Measurements from ENCODE around the gene FBXL16. TPM values are rescaled to one million over a fixed set of nuclear protein-coding genes. Genes with fewer than 3 reads are reported as not detected.
"Not testable (repeated sequence)": the region's sequence is repeated elsewhere in the genome, so short reads cannot be mapped to it uniquely, and the experiment has no call there.

The FBXL16 gene
- polyA plus RNA-seq (ENCODE audit: low read depth in 6 of 6) = 1 to 10 TPM in 1 of 6 donors, under 1 TPM in 4, not detected in 1; 0.23 to 7.9 (median 0.56) TPM

GRCh38 chr16:705431-706188 lies at the start of gene FBXL16:
TSS of gene FBXL16 (minus strand) at chr16:705801. CDS start at chr16:697405, 8,396 bp downstream.
- H3K4me3 Mint-ChIP-seq = peak within 1 kb of the TSS in 3 of 8 donors; percentile 35 to 60 (median 57)
- no peaks in the 10 kb centered on the region for H3K36me3 Mint-ChIP-seq
- H3K9me3 Mint-ChIP-seq = peaks cover 0 to 2% (median 0%) of the 10 kb centered on the region in 7 donors
- peaks cover 4 to 7% (median 7%) of the 10 kb centered on the region in 3 donors for H3K4me1 Mint-ChIP-seq
- H3K27ac Mint-ChIP-seq = peak within 1 kb of the TSS in 1 of 6 donors; percentile 36
- peak in 1 of 2 donors; percentile 14 for ATAC-seq (ENCODE audit: low read depth in 2 of 2)
- H3K27me3 Mint-ChIP-seq = peaks cover 33 to 80% (median 40%) of the 10 kb centered on the region in 3 donors
- no peak for DNase-seq

GRCh38 chr16:754656-755055 lies 49.1 kb upstream of the FBXL16 start:
- Mint-ChIP-seq H3K36me3 (no peaks in the 10 kb centered on the region), H3K27ac (peak overlapping the region in 1 of 6 donors; percentile 20), H3K27me3 (peaks cover 6 to 18% (median 8%) of the 10 kb centered on the region in 3 donors), H3K4me3 (no peak overlapping the region), H3K9me3 (peaks cover 0 to 5% (median 0%) of the 10 kb centered on the region in 7 donors), H3K4me1 (peaks cover 0 to 6% (median 4%) of the 10 kb centered on the region in 3 donors)
- peak; percentile 65 to 79 for ATAC-seq (ENCODE audit: low read depth in 2 of 2)
- DNase-seq = no peak

- DNase-seq; ATAC-seq (ENCODE audit: low read depth in 2 of 2); H3K4me3 Mint-ChIP-seq; H3K36me3 Mint-ChIP-seq; H3K9me3 Mint-ChIP-seq; H3K4me1 Mint-ChIP-seq; H3K27ac Mint-ChIP-seq: not testable (repeated sequence)
- peaks cover 6 to 18% (median 8%) of the 10 kb centered on the region in 3 donors for H3K27me3 Mint-ChIP-seq
Measured at GRCh38 chr16:754121-754607, 48.6 kb upstream of the FBXL16 start.

- H3K4me3 Mint-ChIP-seq = no peak overlapping the region
- H3K27me3 Mint-ChIP-seq = peaks cover 0 to 12% (median 0%) of the 10 kb centered on the region in 3 donors
- H3K9me3 Mint-ChIP-seq = peaks cover 0 to 3% (median 0%) of the 10 kb centered on the region in 7 donors
- H3K4me1 Mint-ChIP-seq = peaks cover 0 to 4% (median 3%) of the 10 kb centered on the region in 3 donors
- no peak for DNase-seq
- H3K36me3 Mint-ChIP-seq = no peaks in the 10 kb centered on the region
- H3K27ac Mint-ChIP-seq = no peak overlapping the region
- no peak for ATAC-seq (ENCODE audit: low read depth in 2 of 2)
Measured at GRCh38 chr16:752007-752312, 46.4 kb upstream of the FBXL16 start.

DNA sequence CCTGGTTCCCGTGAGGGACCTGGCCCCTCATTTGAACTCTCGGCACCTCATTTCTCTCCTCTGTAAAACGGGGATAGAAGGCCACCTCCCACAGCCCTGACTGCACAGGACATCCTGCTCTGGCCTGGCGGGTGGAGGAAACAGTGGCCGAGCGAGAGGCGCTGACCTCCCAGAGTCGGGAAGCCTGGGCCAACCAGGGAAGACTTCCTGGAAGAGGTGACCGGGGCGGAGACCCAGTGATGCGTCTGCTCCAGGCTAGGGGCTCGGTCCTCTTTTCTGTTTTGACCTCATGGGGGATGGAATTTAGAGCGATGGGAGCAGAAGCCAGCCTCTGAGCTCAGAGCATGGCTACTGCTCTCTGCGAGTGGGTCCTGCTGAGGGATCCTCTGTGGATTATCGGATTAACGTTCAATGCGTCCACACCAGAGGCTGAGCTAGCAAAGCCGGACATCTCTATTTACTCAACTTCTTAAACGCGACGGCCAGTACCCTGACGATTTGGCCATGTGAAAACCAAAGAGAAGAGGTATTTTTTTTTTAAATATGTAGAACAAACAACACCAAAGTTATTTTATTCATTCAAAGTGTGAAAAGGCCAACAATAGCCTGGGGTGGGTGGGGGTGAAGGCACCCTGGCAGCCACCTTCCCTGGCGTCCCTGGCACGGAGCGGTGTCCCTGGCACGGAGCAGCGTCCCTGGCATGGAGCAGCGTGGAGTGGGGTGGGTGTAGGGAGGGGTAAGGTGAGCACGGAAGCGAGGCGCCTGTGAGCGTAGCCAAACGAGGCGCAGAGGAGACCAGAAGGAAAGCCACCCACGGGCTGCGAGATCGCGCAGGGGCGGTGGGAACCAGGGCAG lies 45.8 kb upstream of the FBXL16 start:
- Mint-ChIP-seq H3K9me3 (peaks cover 0 to 1% (median 0%) of the 10 kb centered on the region in 7 donors), H3K27ac (peak overlapping the region in 1 of 6 donors; percentile 85), H3K4me3 (no peak overlapping the region), H3K36me3 (no peaks in the 10 kb centered on the region), H3K27me3 (peaks cover 0 to 7% (median 0%) of the 10 kb centered on the region in 3 donors), H3K4me1 (peaks cover 0 to 4% (median 3%) of the 10 kb centered on the region in 3 donors)
- ATAC-seq (ENCODE audit: low read depth in 2 of 2) (no peak), DNase-seq (no peak)

- no peaks in the 10 kb centered on the region for H3K9me3 Mint-ChIP-seq
Measured at GRCh38 chr16:750485-750884, 44.9 kb upstream of the FBXL16 start.

GRCh38 chr16:749010-749409 lies 43.4 kb upstream of the FBXL16 start:
- no peaks in the 10 kb centered on the region for H3K36me3 Mint-ChIP-seq
- ATAC-seq (ENCODE audit: low read depth in 2 of 2) (no peak), DNase-seq (no peak)
- peaks cover 0 to 4% (median 0%) of the 10 kb centered on the region in 3 donors for H3K27me3 Mint-ChIP-seq
- no peaks in the 10 kb centered on the region for H3K9me3 Mint-ChIP-seq
- H3K27ac Mint-ChIP-seq = no peak overlapping the region
- no peaks in the 10 kb centered on the region for H3K4me1 Mint-ChIP-seq
- H3K4me3 Mint-ChIP-seq = no peak overlapping the region

More at GRCh38 chr16:750485-750884, 44.9 kb upstream of the FBXL16 start:
- peaks cover 0 to 4% (median 0%) of the 10 kb centered on the region in 3 donors for H3K4me1 Mint-ChIP-seq
- peaks cover 0 to 4% (median 0%) of the 10 kb centered on the region in 3 donors for H3K27me3 Mint-ChIP-seq
- H3K4me3 Mint-ChIP-seq = no peak overlapping the region
- DNase-seq (no peak), ATAC-seq (ENCODE audit: low read depth in 2 of 2) (no peak)
- H3K36me3 Mint-ChIP-seq = no peaks in the 10 kb centered on the region
- H3K27ac Mint-ChIP-seq = no peak overlapping the region

GRCh38 chr16:747978-748746 lies 42.6 kb upstream of the FBXL16 start:
- Mint-ChIP-seq H3K36me3 (no peaks in the 10 kb centered on the region), H3K27me3 (peaks cover 0 to 3% (median 0%) of the 10 kb centered on the region in 3 donors), H3K9me3 (no peaks in the 10 kb centered on the region), H3K27ac (no peak overlapping the region), H3K4me3 (no peak overlapping the region), H3K4me1 (no peaks in the 10 kb centered on the region)
- no peak for ATAC-seq (ENCODE audit: low read depth in 2 of 2)
- no peak for DNase-seq

- no peak for DNase-seq
- Mint-ChIP-seq H3K27me3 (no peaks in the 10 kb centered on the region), H3K36me3 (no peaks in the 10 kb centered on the region), H3K4me3 (peak overlapping the region in 1 of 8 donors; percentile 15), H3K27ac (no peak overlapping the region), H3K9me3 (no peaks in the 10 kb centered on the region), H3K4me1 (peaks cover 0 to 3% (median 0%) of the 10 kb centered on the region in 3 donors)
- ATAC-seq (ENCODE audit: low read depth in 2 of 2) = no peak
Measured at GRCh38 chr16:746637-747036, 41.0 kb upstream of the FBXL16 start.

GRCh38 chr16:745739-746138 lies 40.1 kb upstream of the FBXL16 start:
- ATAC-seq (ENCODE audit: low read depth in 2 of 2) (no peak), DNase-seq (no peak)
- Mint-ChIP-seq H3K36me3 (no peaks in the 10 kb centered on the region), H3K4me3 (no peak overlapping the region), H3K4me1 (peaks cover 0 to 3% (median 0%) of the 10 kb centered on the region in 3 donors), H3K9me3 (no peaks in the 10 kb centered on the region), H3K27ac (no peak overlapping the region), H3K27me3 (no peaks in the 10 kb centered on the region)

DNA sequence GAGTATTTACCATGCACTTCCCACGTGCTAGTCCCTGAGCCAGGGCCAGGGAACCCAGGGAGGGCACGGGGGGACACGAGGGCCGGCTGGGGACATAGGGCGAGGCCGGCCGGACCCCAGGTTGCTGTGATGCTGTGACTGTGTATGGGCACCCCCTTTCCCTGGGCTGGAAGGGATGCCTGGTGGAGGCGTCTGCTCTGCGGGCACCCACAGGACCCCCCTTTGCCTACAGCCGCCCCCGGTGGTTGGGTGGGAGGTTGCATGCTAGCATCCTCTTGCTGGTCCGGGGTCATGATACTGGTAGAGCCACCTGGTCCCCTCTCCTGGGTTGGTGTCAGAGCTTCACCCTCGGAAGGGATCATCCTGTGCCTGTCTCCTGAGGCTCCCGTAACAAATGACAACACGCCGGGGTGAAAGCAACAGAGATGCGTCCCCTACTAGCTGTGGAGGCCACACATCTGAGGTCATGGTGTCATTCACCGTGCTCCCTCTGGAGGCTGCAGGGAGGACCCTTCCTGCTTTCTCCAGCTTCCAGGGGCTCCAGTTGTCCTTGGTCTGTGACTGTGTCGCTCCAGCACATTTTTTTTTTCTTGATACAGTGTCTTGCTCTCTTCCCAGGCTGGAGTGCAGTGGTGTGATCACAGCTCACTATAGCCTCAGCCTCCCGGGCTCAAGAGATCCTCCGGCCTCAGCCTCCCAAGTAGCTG lies 38.3 kb upstream of the FBXL16 start:
- DNase-seq (no peak), ATAC-seq (ENCODE audit: low read depth in 2 of 2) (no peak)
- Mint-ChIP-seq H3K4me1 (peaks cover 4 to 11% (median 6%) of the 10 kb centered on the region in 3 donors), H3K9me3 (no peaks in the 10 kb centered on the region), H3K36me3 (no peaks in the 10 kb centered on the region), H3K4me3 (peak overlapping the region in 1 of 8 donors; percentile 40), H3K27me3 (no peaks in the 10 kb centered on the region), H3K27ac (no peak overlapping the region)

DNA sequence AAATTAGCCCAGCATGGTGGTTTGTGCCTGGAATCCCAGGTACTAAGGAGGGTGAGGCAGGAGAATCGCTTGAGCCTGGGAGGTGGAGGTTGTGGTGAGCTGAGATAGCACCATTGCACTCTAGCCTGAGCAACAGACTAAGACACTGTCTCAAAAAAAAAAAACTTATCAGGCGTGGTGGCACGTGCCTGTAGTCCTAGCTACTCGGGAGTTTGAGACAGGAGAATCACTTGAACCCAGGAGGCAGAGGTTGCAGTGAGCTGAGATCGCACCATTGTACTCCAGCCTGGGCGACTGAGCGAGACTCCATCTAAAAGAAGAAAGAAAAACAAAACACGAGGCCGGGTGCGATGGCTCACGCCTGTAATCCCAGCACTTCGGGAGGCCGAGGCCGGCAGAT lies 37.3 kb upstream of the FBXL16 start:
- not testable (repeated sequence) for H3K9me3 Mint-ChIP-seq, H3K27ac Mint-ChIP-seq

More for the DNA sequence above, 37.3 kb upstream of the FBXL16 start:
- not testable (repeated sequence) for H3K36me3 Mint-ChIP-seq; ATAC-seq (ENCODE audit: low read depth in 2 of 2); DNase-seq; H3K27me3 Mint-ChIP-seq
- peaks cover 7 to 16% (median 10%) of the 10 kb centered on the region in 3 donors for H3K4me1 Mint-ChIP-seq
- peak overlapping the region in 1 of 8 donors; percentile 29 for H3K4me3 Mint-ChIP-seq

Data from naive B cell (primary cell).